IMR-90 (cell line): ENCODE data around the gene AUTS2. TPM values are rescaled to one million over a fixed set of nuclear protein-coding genes. Genes with fewer than 3 reads are reported as not detected.

ENCODE experiments used
- ATAC-seq: fragments of 200-7000 bp; cut with Tn5 transposase; 2 replicates; pipeline ENCODE4 v1.9.1; 2020; ENCODE audit warnings: low read depth, mild to moderate bottlenecking, moderate library complexity
- BruUV-seq: library from RNA; stranded (reverse); fragments of 400-500 nt; replicated peaks from 2 replicates; lab custom pipeline; 2021; lab: Mats Ljungman, UMichigan
- CTCF ChIA-PET: fragments of 300-600 bp; formaldehyde crosslinking; extraction: SDS; loops from one replicate; lab custom pipeline; 2021; ENCODE audit warnings: antibody characterized with exemption; lab: Yijun Ruan, JAX
- POLR2A ChIA-PET: fragments of 300-600 bp; sonication (Branson Sonifier 250); formaldehyde crosslinking; loops from one replicate; lab custom pipeline; 2022; ENCODE audit warnings: antibody characterized with exemption; ENCODE audit not compliant: unreplicated experiment; lab: Charles Lee
- DNase-seq: peaks from one replicate; pipeline ENCODE4 v3.0.0; 2013
- H2AFZ ChIP-seq: replicated peaks from 2 replicates; pipeline ENCODE3; 2013; ENCODE audit warnings: low read length, mild to moderate bottlenecking; ENCODE audit not compliant: poor library complexity
- H2AK5ac ChIP-seq: 2 replicates; pipeline ENCODE4 v1.6.1; 2013; ENCODE audit warnings: low read depth, low read length, inconsistent platforms
- H2AK9ac ChIP-seq: replicated peaks from 2 replicates; pipeline ENCODE3; 2013; ENCODE audit warnings: mild to moderate bottlenecking, low read depth, low read length, moderate library complexity; ENCODE audit not compliant: poor library complexity
- H2BK120ac ChIP-seq: 2 replicates; pipeline ENCODE4 v1.6.1; 2013; ENCODE audit warnings: low read depth, low read length, inconsistent platforms
- H2BK15ac ChIP-seq: 3 replicates; pipeline ENCODE4 v1.6.1; 2013; ENCODE audit warnings: low read depth, low read length, inconsistent platforms
- H2BK20ac ChIP-seq: 2 replicates; pipeline ENCODE4 v1.6.1; 2013; ENCODE audit warnings: low read depth, mild to moderate bottlenecking, inconsistent platforms, low read length, moderate library complexity
- H2BK5ac ChIP-seq: 2 replicates; pipeline ENCODE4 v1.6.1; 2013; ENCODE audit warnings: mild to moderate bottlenecking, low read depth, low read length, inconsistent platforms; ENCODE audit not compliant: poor library complexity, severe bottlenecking
- H3K14ac ChIP-seq: replicated peaks from 2 replicates; pipeline ENCODE4 v1.6.1; 2013; ENCODE audit warnings: low read depth, low read length, inconsistent platforms
- H3K18ac ChIP-seq: 2 replicates; pipeline ENCODE4 v1.6.1; 2013; ENCODE audit warnings: low read depth, low read length, control low read depth
- H3K23ac ChIP-seq: 2 replicates; pipeline ENCODE4 v1.6.1; 2013; ENCODE audit warnings: low read depth, low read length, inconsistent platforms
- H3K27ac ChIP-seq: 2 replicates; pipeline ENCODE4 v1.5.1; 2013; ENCODE audit warnings: mild to moderate bottlenecking, control low read depth, low read length; ENCODE audit not compliant: insufficient read depth
- H3K27me3 ChIP-seq: 2 replicates; pipeline ENCODE4 v1.6.1; 2013; ENCODE audit warnings: low read length; ENCODE audit not compliant: control insufficient read depth, insufficient read depth
- H3K36me3 ChIP-seq: 2 replicates; pipeline ENCODE4 v1.6.1; 2013; ENCODE audit warnings: low read length, mixed read lengths; ENCODE audit not compliant: control insufficient read depth, insufficient read depth
- H3K4ac ChIP-seq: 2 replicates; pipeline ENCODE4 v1.6.1; 2013; ENCODE audit warnings: low read depth, low read length, inconsistent platforms
- H3K4me1 ChIP-seq: 2 replicates; pipeline ENCODE4 v1.6.1; 2013; ENCODE audit warnings: low read length, mixed read lengths; ENCODE audit not compliant: control insufficient read depth, insufficient read depth
- H3K4me2 ChIP-seq: 2 replicates; pipeline ENCODE4 v1.6.1; 2013; ENCODE audit warnings: low read depth, mild to moderate bottlenecking, control low read depth, low read length, moderate library complexity
- H3K4me3 ChIP-seq: 2 replicates; pipeline ENCODE4 v1.5.1; 2013; ENCODE audit warnings: low read depth, mild to moderate bottlenecking, control low read depth, low read length, moderate library complexity; ENCODE audit not compliant: insufficient read depth
- H3K56ac ChIP-seq: 2 replicates; pipeline ENCODE4 v1.6.1; 2013; ENCODE audit warnings: low read length, inconsistent platforms; ENCODE audit not compliant: insufficient read depth; ENCODE audit errors: extremely low read depth
- H3K79me1 ChIP-seq, 2 experiments: 2 replicates each; pipeline ENCODE4 v1.6.1; 2013; ENCODE audit warnings: low read length in 2 of 2, inconsistent platforms in 1 of 2, low read depth in 1 of 2
- H3K9ac ChIP-seq: 2 replicates; pipeline ENCODE4 v1.6.1; 2013; ENCODE audit warnings: low read depth, low read length, control low read depth
- H3K9me1 ChIP-seq: 2 replicates; pipeline ENCODE4 v1.6.1; 2013; ENCODE audit warnings: low read length, inconsistent platforms; ENCODE audit not compliant: insufficient read depth
- H3K9me3 ChIP-seq: 2 replicates; pipeline ENCODE4 v1.6.1; 2013; ENCODE audit warnings: low read length; ENCODE audit not compliant: control insufficient read depth, insufficient read depth
- H4K20me1 ChIP-seq: 2 replicates; pipeline ENCODE4 v1.6.1; 2013; ENCODE audit warnings: low read length, inconsistent platforms; ENCODE audit not compliant: insufficient read depth
- H4K5ac ChIP-seq: 2 replicates; pipeline ENCODE4 v1.6.1; 2013; ENCODE audit warnings: mild to moderate bottlenecking, low read depth, low read length, control low read depth
- H4K8ac ChIP-seq, 2 experiments: 2 replicates each; pipeline ENCODE4 v1.6.1; 2013; ENCODE audit warnings: low read depth in 2 of 2, low read length in 2 of 2, control low read depth in 1 of 2, inconsistent platforms in 1 of 2
- H4K91ac ChIP-seq: 2 replicates; pipeline ENCODE4 v1.6.1; 2013; ENCODE audit warnings: low read depth, low read length, inconsistent platforms; ENCODE audit not compliant: insufficient read depth
- BHLHE40 ChIP-seq: fragments of 150-350 bp; IDR thresholded peaks from 2 replicates; pipeline ENCODE4 v1.6.1; 2016; ENCODE audit warnings: mild to moderate bottlenecking, low read depth, low read length
- CEBPB ChIP-seq: IDR thresholded peaks from 2 replicates; pipeline ENCODE4 v1.6.1; 2012; ENCODE audit warnings: low read depth, low read length, improper control_type of control experiment
- CHD1 ChIP-seq: IDR thresholded peaks from 2 replicates; pipeline ENCODE4 v1.6.1; 2012; ENCODE audit warnings: low read depth, low read length, improper control_type of control experiment
- CTCF ChIP-seq: conservative IDR thresholded peaks from 2 replicates; pipeline ENCODE4 v1.5.1; 2012; ENCODE audit warnings: mild to moderate bottlenecking, low read depth, low read length, improper control_type of control experiment
- ELK1 ChIP-seq: fragments of 150-350 bp; IDR thresholded peaks from 2 replicates; pipeline ENCODE4 v1.6.1; 2016; ENCODE audit warnings: low read depth, mild to moderate bottlenecking, low read length, moderate library complexity, borderline replicate concordance
- FOS ChIP-seq: fragments of 150-350 bp; IDR thresholded peaks from 2 replicates; pipeline ENCODE4 v1.6.1; 2016; ENCODE audit warnings: low read depth, low read length
- MAFK ChIP-seq: IDR thresholded peaks from 2 replicates; pipeline ENCODE4 v1.6.1; 2012; ENCODE audit warnings: low read depth, low read length, improper control_type of control experiment
- MAZ ChIP-seq: IDR thresholded peaks from 2 replicates; pipeline ENCODE4 v1.6.1; 2012; ENCODE audit warnings: low read depth, mild to moderate bottlenecking, low read length, improper control_type of control experiment, moderate library complexity, borderline replicate concordance
- MXI1 ChIP-seq: IDR thresholded peaks from 2 replicates; pipeline ENCODE4 v1.6.1; 2012; ENCODE audit warnings: low read depth, mild to moderate bottlenecking, low read length, moderate library complexity, borderline replicate concordance
- NFE2L2 ChIP-seq: fragments of 150-350 bp; IDR thresholded peaks from 2 replicates; pipeline ENCODE4 v1.6.1; 2016; ENCODE audit warnings: low read depth, mild to moderate bottlenecking, low read length
- POLR2A ChIP-seq: IDR thresholded peaks from 2 replicates; pipeline ENCODE4 v1.6.1; 2012; ENCODE audit warnings: mild to moderate bottlenecking, low read depth, low read length
- RAD21 ChIP-seq: IDR thresholded peaks from 2 replicates; pipeline ENCODE4 v1.6.1; 2012; ENCODE audit warnings: low read length, improper control_type of control experiment
- RCOR1 ChIP-seq: IDR thresholded peaks from 2 replicates; pipeline ENCODE4 v1.6.1; 2012; ENCODE audit warnings: mild to moderate bottlenecking, low read length, improper control_type of control experiment; ENCODE audit not compliant: insufficient replicate concordance
- RFX5 ChIP-seq: IDR thresholded peaks from 2 replicates; pipeline ENCODE4 v1.8.0; 2012; ENCODE audit warnings: low read depth, mild to moderate bottlenecking, low read length, moderate library complexity
- SMC3 ChIP-seq: fragments of 150-350 bp; IDR thresholded peaks from 2 replicates; pipeline ENCODE4 v1.6.1; 2016; ENCODE audit warnings: low read depth, mild to moderate bottlenecking, antibody characterized with exemption, low read length, moderate library complexity
- USF2 ChIP-seq: fragments of 150-350 bp; IDR thresholded peaks from 2 replicates; pipeline ENCODE4 v1.6.1; 2017; ENCODE audit warnings: mild to moderate bottlenecking, antibody characterized with exemption, low read length, low read depth
- dilution Hi-C: fragments of 300-500 bp; cut with HindIII; formaldehyde crosslinking; loops from one replicate; pipeline ENCODE4 v1.14.3; 2018; ENCODE audit warnings: low sequenced_read_pairs; ENCODE audit not compliant: unreplicated experiment
- in situ Hi-C: fragments of 300-500 bp; cut with MboI; formaldehyde crosslinking; loops from 3 replicates; pipeline ENCODE4 v1.14.3; 2019; ENCODE audit warnings: low sequenced_read_pairs, inconsistent platforms, mixed read lengths
- intact Hi-C: fragments of 100-400 bp; cut with micrococcal nuclease; formaldehyde crosslinking; loops from 2 replicates; pipeline ENCODE4 v1.10.0; 2022
- polyA plus RNA-seq, 3 experiments: library from polyadenylated mRNA; depleted of rRNA; stranded (reverse); fragments of >200 nt; gene quantifications; 2 replicates each; pipeline ENCODE4 v1.2.3, GENCODE V29; 2012; ENCODE audit warnings: low replicate concordance in 1 of 3
- total RNA-seq: library from RNA; depleted of rRNA; stranded (reverse); fragments of >200 nt; gene quantifications from 2 replicates; pipeline ENCODE4 v1.2.3, GENCODE V29; 2012

The AUTS2 gene
- total and polyA plus RNA-seq, 2 of the 4 experiments (the other 2 are of a cell fraction) = 0.90 to 3.0 TPM

- BruUV-seq = no TSS peak
- Histone ChIP-seq H2BK15ac (no peak overlapping the region), H3K9ac (no peak overlapping the region), H3K14ac (no peak overlapping the region), H3K9me1 (no peaks in the 10 kb centered on the region), H2BK20ac (no peak overlapping the region), H3K27me3 (no peaks in the 10 kb centered on the region), H4K91ac (no peak overlapping the region), H2BK5ac (no peak overlapping the region), H4K20me1 (no peaks in the 10 kb centered on the region), H2AK9ac (no peak overlapping the region), H3K27ac (no peak overlapping the region), H2AFZ (no peak overlapping the region), H3K79me1 (no peaks in the 10 kb centered on the region), H3K56ac (no peak overlapping the region), H3K9me3 (no peaks in the 10 kb centered on the region), H3K36me3 (no peaks in the 10 kb centered on the region), H3K18ac (no peak overlapping the region), H4K5ac (no peak overlapping the region), H3K4ac (no peak overlapping the region), H4K8ac (no peak overlapping the region), H2AK5ac (no peak overlapping the region), H3K23ac (no peak overlapping the region), H2BK120ac (no peak overlapping the region), H3K4me1 (no peaks in the 10 kb centered on the region), H3K4me3 (no peak overlapping the region), H3K4me2 (no peak overlapping the region)
- DNase-seq = no peak
- no peak for ATAC-seq
- intact Hi-C loops (no loop called here), dilution Hi-C loops (no loop called here), in situ Hi-C loops (no loop called here)
- TF ChIP-seq NFE2L2 (no peak), MXI1 (no peak), BHLHE40 (no peak), RCOR1 (no peak), FOS (no peak), CHD1 (no peak), POLR2A (no peak), RAD21 (no peak), SMC3 (no peak), CEBPB (no peak), ELK1 (no peak), CTCF (no peak), MAFK (no peak), MAZ (no peak), RFX5 (no peak), USF2 (no peak)
- ChIA-PET CTCF (no interaction called here), POLR2A (no interaction called here)
Observed at GRCh38 chr7:69903410-69903809, 305.1 kb downstream of the AUTS2 start.
